HG03469 (cell line): ENCODE data around the gene SRRM2.

Experiments used
- ATAC-seq: cut with Tn5 transposase; IDR thresholded peaks from one replicate; pipeline ENCODE4 v1.9.1; 2021; ENCODE audit warnings: mild to moderate bottlenecking, moderate library complexity, moderate number of reproducible peaks; ENCODE audit not compliant: unreplicated experiment

Gene SRRM2

DNA sequence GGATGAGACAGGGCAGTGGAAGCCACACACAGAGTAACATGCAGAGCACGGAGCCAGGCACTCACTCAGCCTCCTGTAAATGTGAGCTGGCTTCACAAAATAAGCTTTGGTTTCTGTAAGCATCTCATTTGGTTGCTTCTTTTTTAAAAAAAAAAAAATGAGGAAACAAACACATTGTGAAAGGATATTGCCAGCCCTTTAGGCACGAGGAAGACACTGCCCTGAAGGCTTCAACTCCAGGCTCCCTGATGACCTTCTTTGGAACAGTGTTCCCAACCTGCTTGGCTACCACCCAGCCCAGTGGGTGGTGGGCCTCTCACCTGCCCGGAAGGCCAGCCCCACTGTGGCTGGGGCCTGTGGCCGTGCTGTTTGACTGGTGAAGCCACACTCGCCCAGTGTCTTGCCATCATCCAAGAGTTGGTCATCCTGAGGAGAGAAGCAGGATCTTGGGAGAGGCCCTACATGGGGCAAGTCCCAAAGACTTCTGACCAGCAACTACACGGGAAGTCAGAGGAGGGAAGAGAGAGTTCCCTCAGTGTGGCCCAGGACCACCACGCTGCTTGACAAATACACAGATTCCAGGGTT lies 22.8 kb downstream of the SRRM2 start:
- no peak for ATAC-seq

DNA sequence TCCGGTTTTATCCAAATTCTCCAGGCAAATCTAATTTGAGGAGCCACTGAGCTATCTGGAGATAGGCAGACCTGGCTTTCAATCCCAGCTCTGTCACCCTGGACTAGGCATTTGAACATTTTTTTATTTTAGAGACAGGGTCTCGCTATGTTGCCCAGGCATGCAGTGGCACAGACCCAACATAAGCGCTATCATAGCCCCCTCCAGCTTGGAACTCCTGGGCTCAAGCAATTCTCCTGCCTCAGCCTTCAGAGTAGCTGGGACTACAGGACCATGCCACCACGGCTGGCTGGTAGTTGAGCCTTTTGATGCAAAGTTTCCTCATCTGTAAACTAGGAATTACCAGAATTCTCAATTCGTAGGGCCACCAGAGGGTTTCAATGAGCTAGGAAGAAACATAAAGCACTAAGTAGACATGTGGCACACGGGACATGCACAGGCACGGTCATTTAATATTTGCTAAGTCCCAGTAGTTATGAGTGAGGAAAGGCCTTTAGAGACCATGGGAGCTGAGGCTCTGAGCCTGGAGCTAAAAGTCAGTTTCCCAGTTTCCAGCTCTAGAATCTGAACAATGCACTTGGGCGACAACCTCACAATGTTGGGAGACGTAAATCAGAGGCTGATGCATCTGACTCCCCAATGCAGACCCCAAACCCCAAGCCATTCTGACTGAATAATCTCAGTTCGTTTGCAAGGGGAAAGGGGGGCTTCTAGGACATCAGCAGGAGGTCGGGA lies 23.5 kb downstream of the SRRM2 start:
- ATAC-seq: no peak

DNA sequence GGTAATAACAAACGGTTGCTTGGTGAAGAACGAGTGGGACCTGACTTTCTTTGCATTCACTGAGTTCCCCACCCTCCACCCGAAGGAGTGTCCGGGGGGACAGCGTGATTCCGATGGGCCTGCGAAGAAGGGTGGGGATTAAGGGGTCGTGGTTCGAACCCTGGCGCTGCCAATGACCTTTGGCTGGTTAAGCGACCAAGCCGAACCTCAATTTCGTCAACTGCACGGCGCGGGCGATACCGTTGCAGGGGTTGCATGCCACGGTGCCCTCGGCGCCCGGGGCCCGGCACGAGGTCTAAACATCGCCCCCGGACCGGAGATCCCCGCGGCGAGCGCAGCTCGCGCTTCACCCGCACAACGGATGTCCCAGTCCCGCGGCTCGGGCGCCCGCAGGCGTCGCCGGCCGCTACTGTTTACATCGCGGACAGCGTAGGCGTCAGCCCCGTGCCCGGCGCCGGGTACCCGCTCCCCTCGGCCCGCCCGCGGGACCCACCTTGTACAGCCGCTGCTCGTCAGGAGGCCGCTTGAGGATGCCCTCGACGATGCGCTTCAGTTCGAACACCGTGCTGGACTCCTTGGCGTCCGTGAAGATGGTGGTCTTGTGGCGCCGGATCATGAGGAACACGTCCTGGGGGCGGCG lies 24.2 kb downstream of the SRRM2 start:
- peak; percentile 18 for ATAC-seq

- peak; percentile 41 for ATAC-seq
Observed at GRCh38 chr16:2777231-2777902, 24.9 kb downstream of the SRRM2 start, which contains the start of gene ELOB. ELOB (minus strand) TSS chr16:2777280; CDS start chr16:2777239, 41 bp downstream.

DNA sequence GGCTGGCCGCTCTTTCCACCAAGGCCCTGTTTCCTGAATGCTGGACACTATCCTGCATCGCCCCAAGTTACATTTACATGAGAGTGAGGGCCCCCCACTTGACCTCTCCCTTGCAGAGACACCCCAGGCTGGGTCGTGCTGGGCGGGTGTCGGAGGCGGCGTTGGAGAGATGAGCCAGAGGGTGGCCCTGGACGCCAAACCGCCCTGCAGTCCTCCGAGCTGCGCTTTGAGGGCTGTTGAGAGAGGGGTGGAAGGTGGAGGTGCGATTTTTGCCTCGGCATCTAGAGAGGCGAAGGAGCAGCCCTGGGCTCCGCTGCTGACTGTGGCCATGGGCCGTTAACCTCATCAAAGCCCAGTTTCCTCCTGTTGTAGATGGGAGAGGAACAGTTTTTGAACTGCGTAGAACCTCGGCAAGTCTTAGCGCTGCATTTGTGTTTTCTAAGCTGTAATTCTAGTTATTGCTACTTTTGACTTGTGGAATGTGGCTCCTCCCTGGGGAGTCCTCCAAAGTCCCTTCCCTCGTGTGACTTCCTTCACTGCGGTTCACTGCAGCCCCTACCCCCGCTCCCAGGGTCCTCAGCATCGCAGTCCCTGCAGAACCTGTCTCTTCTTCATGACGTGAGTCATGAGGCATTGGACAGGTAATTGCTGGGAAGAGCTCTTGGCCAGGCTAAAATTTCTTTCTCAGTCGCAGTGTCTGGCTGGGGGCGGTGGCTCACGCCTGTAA lies 25.6 kb downstream of the SRRM2 start:
- ATAC-seq: no peak

GRCh38 chr16:2778630-2778958 lies 26.2 kb downstream of the SRRM2 start:
- no peak for ATAC-seq

- no peak for ATAC-seq
Observed at GRCh38 chr16:2779151-2779920, 26.9 kb downstream of the SRRM2 start.

DNA sequence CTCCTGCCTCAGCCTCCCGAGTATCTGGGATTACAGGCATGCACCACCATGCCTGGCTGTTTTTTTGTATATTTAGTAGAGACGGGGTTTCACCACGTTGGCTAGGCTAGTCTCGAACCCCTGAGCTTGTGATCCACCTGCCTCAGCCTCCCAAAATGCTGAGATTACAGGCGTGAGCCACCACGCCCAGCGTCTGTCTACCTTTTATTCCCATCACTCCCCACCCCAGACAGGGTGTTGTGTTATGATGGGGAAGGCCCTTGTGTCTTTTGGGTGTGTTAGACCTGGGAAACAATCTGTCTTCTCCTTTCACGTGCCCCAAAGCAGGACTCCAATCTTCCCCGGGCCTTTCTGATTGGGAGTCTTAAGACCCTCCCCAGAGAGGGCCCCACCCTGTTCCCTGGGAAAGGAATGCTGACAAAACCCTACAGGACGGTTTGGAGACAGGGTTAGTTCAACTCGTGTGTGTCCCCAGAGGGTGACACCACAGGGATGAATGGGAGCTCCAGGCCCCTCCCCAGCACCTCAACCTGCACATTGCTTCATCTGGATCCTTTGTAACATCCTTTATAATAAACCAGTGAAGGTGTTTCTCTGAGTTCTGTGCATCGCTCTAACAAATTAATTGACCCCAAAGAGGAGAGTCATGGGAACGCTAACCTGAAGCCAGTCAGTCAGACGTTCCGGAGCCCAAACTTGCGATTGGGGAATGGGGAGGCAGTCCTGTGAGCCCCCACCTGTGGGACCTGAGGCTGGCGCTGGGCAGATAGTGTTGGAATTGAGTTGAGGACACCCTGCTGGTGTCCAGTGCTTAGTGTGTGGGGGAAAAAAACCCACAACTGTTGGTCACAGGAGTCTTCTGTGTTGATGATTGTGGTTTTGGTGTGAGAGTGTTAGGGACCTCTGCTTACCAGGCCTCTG lies 27.8 kb downstream of the SRRM2 start:
- no peak for ATAC-seq

DNA sequence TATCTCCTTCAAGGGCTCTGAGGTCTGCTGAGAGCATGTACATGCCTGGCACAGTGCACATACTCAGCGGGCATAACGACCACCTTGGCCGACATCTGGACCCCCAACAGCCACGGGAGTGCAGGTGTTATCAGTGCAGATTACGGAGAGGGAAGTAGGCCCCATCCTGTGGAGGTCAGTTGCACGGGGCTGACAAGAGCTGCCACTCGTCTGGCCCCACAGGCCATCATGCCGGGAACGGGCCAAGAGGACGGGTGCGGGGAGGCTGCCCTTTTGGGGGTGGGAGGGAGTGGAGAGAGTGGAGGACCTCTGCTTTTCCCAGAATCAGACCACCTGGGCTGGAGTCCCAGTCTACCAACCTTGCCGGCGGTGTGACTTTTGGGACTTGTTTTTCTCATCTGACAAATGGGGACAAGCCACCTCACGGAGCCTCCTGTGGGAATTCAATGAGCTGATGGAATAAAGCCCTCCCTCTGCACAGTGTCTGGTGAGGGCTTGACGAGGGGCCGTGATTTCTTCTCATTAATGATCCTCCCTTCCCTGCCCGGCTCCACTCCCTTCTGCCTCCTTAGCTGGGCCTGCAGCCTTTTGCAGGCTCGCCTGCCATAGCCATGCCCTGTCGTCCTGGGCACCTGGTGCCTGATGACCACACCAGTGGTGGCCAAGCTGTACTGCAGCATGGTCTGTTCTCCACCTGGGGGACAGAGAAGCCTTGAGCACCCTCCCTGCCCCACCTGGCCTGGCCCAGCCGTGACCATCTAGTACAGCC lies 30.3 kb downstream of the SRRM2 start:
- no peak for ATAC-seq

DNA sequence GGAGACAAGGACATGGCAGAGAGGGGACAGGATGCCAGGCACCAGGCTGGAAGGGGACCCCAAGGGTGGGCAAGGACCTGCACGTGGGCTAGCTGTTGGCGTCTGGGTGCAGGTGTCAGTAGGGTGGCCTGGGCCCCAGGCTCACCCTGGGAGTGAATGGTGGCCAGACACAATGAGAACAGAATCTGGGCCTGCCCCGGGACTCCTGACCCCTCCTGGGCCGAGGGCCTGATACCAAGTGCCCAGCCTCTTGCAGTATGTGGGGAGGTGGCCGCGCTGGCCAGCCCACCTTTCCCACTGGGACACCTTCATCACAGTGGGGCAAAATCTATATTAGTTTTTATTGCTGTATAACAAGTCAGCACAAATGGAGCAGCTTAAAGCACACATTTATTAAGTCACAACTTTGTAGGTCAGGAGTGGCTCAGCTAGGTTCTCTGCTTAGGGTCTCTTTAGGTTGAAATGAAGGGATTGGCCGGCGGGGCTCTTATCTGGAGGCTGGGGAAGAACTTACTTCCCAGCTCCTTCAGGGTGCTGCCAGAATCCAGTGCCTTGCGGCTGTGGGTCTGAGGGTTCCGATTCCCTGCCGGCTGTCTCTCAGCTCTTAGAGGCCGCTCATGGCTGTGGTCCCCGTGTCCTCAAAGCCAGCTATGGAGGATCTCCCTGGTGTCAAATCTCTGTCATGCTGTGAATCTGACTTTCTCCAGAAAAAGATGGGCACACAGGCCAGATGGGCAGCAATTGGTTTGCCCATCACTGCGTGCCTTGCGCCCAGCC lies 31.3 kb downstream of the SRRM2 start:
- ATAC-seq: no peak

- ATAC-seq: no peak
Observed at GRCh38 chr16:2784358-2785100, 32.1 kb downstream of the SRRM2 start.

DNA sequence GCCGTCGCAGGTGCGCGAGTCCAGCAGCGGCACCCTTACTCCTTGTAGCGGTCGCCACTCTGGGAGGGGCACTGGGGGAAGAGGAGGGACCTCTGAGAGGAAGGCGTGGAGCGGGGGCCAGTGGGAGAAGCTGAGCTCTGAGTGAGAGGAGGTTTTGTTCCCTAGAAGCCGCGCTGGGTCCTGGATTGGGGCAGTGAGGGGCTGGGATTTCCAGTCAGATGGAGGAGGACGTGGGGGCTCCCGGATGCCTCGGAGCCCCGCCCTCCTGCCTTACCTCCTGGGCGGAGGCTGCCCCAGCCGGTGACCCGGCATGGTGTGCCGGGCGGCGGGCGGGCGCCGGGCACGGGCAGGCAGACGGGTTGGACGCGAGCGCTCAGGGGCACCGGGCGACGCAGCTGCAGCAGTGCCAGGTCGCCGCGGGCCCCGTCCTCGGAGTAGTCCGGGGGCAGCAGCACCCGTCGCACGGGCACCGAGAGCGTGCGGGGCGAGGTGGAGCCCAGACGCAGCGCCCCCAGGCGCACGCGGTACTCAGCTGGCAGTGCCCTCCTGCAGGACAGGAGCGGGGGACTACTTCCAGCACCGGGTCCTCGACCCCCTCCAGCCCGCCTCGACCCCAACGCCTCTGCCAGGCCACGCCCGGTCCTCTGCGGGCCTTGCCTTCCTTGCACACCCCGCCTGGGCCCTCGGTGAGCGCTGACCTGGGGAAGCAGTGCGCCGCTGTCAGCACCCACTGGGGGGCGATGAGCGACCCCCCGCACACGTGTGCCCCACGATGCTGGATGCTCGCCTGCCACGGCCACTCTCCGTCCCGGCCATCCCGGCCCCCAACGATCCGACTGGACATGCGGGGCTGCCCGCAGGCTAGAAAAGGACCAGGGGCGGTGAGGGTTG lies 32.9 kb downstream of the SRRM2 start:
- ATAC-seq: no peak

DNA sequence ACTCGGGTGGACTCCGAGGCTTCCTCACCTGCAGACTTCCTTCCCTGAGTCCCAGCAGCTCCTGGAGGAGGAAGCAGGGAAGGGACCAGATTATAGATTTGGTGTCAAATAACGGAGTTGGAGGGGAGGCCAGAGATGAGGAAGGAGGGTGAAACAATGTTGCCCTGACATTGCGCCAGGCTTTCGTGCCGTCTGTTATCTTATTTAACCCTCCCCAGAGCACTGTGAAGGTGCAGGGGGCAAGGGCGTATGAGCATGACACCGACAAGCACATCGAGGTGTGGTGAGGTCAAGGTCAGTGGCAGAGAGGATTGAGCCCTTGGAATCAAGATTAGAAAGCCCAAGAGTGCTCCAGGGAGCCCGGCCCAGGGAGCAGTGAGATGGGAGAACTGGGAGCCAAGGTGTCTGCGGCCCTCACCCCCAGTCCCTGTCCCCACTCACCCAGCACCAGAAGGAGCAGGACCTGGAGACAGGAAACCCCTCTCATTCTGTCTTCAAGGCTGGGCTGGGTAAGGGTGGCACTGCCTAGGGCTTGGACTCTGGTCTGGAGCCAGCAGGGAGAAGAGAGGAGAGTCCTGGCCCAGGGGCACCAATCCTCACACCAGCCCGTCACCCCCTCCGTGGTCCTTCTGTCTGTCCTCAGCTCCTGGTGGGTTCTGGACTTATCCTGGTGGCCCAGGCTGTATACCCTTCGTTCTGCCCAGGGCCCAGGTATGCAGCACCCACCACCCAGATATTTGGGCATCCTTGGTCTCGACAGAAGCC lies 33.8 kb downstream of the SRRM2 start:
- no peak for ATAC-seq

GRCh38 chr16:2786826-2787151 lies 34.4 kb downstream of the SRRM2 start:
- ATAC-seq: no peak

- ATAC-seq: no peak
Observed at GRCh38 chr16:2787406-2787805, 35.0 kb downstream of the SRRM2 start, which contains the start of gene PRSS33. PRSS33 (minus strand) TSS chr16:2787560; CDS start chr16:2786547, 1,013 bp downstream.
